HepG2 (cell line): ENCODE data around the gene RHBDL1. TPM values are rescaled to one million over a fixed set of nuclear protein-coding genes. Genes with fewer than 3 reads are reported as not detected.

Experiments
- GABPA ChIP-seq, 2 experiments: IDR thresholded peaks; 2 replicates each; pipeline ENCODE4 v1.6.1; 2011 to 2016; ENCODE audit warnings: low read depth in 2 of 2, low read length in 1 of 2, missing biosample characterization in 1 of 2, missing genetic modification characterization in 1 of 2
- HMG20A ChIP-seq: IDR thresholded peaks from 2 replicates; pipeline ENCODE4 v1.6.1; 2016; ENCODE audit warnings: borderline replicate concordance
- MIER3 ChIP-seq: IDR thresholded peaks from 2 replicates; pipeline ENCODE4 v1.6.1; 2016; ENCODE audit warnings: missing compliant biosample characterization, borderline replicate concordance
- RBM39 ChIP-seq: fragments of 200-400 bp; formaldehyde crosslinking; IDR thresholded peaks from one replicate; pipeline ENCODE4 v1.6.1; 2018; ENCODE audit warnings: antibody characterized with exemption, mild to moderate bottlenecking, low read depth, low read length; ENCODE audit not compliant: poor library complexity, severe bottlenecking
- SIN3A ChIP-seq: IDR thresholded peaks from 2 replicates; pipeline ENCODE4 v1.6.1; 2011; ENCODE audit warnings: low read depth, mild to moderate bottlenecking, control low read depth, low read length, borderline replicate concordance
- SP140L ChIP-seq: sonication (generic); formaldehyde crosslinking; IDR thresholded peaks from 2 replicates; pipeline ENCODE4 v1.4.0; 2020; ENCODE audit warnings: missing genetic modification reagents, borderline replicate concordance
- ZFP37 ChIP-seq: sonication (generic); formaldehyde crosslinking; IDR thresholded peaks from 2 replicates; pipeline ENCODE4 v1.4.0; 2020; ENCODE audit warnings: missing genetic modification reagents, borderline replicate concordance
- ZNF282 ChIP-seq: fragments of 450-650 bp; IDR thresholded peaks from 2 replicates; pipeline ENCODE4 v1.6.1; 2018; ENCODE audit not compliant: partially characterized antibody
- ZNF331 ChIP-seq: sonication (generic); formaldehyde crosslinking; IDR thresholded peaks from 2 replicates; pipeline ENCODE4 v1.4.0; 2020; ENCODE audit warnings: missing genetic modification reagents
- ZNF382 ChIP-seq: sonication (generic); formaldehyde crosslinking; IDR thresholded peaks from 2 replicates; pipeline ENCODE4 v1.5.0; 2020; ENCODE audit warnings: missing genetic modification reagents, mild to moderate bottlenecking, borderline replicate concordance
- ZNF615 ChIP-seq: sonication (generic); formaldehyde crosslinking; IDR thresholded peaks from 2 replicates; pipeline ENCODE4 v1.5.0; 2020; ENCODE audit warnings: mild to moderate bottlenecking, missing genetic modification reagents, borderline replicate concordance
- ZNF773 ChIP-seq: sonication (generic); formaldehyde crosslinking; IDR thresholded peaks from 2 replicates; pipeline ENCODE4 v1.4.0; 2020; ENCODE audit warnings: missing genetic modification reagents, borderline replicate concordance
- polyA plus RNA-seq, 8 experiments: library from polyadenylated mRNA; depleted of rRNA in 3 of 8; stranded (reverse) in 7 of 8; unstranded in 1 of 8; fragments of >200 nt; fragmentation: Illumina TruSeq in 4 of 8; extraction: Trizol in 4 of 8; gene quantifications; 2 replicates each; pipeline versions ENCODE4 v1.2.1 to v1.2.3, GENCODE V29; 2011 to 2016; ENCODE audit warnings: low read depth in 4 of 8, missing spikeins in 1 of 8, mixed read lengths in 1 of 8; ENCODE audit not compliant: insufficient read depth in 1 of 8
- total RNA-seq, 5 experiments: library from RNA; depleted of rRNA; stranded (reverse); fragments of >200 nt; fragmentation: Illumina TruSeq; extraction: Trizol; gene quantifications; 2 replicates each; pipeline ENCODE4 v1.2.3, GENCODE V29; 2016; ENCODE audit warnings: low read depth in 1 of 5
- TF ChIP-seq, protein P1 (sequence below): IDR thresholded peaks from 2 replicates; pipeline ENCODE4 v1.6.1; 2016; ENCODE audit warnings: mild to moderate bottlenecking
- TF ChIP-seq, protein P2 (sequence below): sonication (generic); formaldehyde crosslinking; IDR thresholded peaks from 2 replicates; pipeline ENCODE4 v1.4.0; 2020; ENCODE audit warnings: mild to moderate bottlenecking, missing genetic modification reagents
- TF ChIP-seq, protein P3 (sequence below): sonication (generic); formaldehyde crosslinking; IDR thresholded peaks from 2 replicates; pipeline ENCODE4 v1.8.1; 2022; ENCODE audit warnings: low read depth, mild to moderate bottlenecking, missing genetic modification reagents
- TF ChIP-seq, protein P4 (sequence below): sonication (generic); formaldehyde crosslinking; IDR thresholded peaks from 2 replicates; pipeline ENCODE4 v1.4.0; 2020; ENCODE audit warnings: missing genetic modification reagents, mild to moderate bottlenecking, borderline replicate concordance
- TF ChIP-seq, protein P5 (sequence below): sonication (generic); formaldehyde crosslinking; IDR thresholded peaks from 2 replicates; pipeline ENCODE4 v1.8.0; 2022; ENCODE audit warnings: mild to moderate bottlenecking, missing genetic modification reagents, borderline replicate concordance

The RHBDL1 gene
- total and polyA plus RNA-seq, 2 of the 13 experiments (the other 11 are each of a cell fraction or from before 2014, with no cell fraction given), result 1.8 to 3.8 TPM

DNA sequence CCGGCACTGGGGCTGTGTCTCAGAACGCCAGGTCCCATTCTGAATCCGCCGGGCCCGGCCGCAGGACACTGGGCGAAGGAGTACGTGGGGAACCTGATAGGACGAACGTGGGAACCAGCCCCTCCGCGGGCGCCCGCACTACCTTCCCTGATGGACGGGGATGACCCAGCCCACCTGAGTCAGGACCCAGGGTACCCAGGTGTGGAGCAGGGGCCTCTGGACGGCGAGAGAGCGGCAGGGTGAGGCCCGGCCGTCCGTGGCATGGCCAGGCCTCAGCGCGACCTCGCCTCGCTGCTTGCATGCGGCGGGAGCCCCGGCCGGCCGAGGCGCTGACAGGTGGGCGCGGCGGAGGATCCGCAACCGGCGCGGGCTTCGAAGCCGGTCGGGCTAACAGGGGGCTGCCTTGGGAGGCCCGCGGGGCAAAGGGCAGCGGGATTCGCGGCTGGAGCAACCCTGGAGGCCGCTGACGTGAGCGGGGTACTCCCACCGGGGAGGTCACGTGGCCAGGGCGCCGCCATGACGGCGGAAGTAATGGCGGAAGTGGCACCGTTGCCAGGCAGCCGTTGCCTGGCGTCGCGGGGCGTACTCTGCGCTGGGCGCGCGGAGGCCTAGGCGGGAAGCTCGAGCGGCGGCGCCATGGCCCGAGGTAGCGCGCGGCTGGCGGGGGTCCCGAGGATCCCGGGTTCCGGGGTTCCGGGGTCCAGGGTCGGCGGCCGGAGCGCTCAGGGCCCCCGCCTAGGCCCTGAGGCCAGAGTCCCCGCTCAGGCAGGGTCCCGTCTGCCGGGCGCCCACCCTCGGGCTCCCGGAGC lies 26.5 kb upstream of the RHBDL1 start, which contains the start of gene WDR90 (continued):
- TF ChIP-seq, protein P1, sequence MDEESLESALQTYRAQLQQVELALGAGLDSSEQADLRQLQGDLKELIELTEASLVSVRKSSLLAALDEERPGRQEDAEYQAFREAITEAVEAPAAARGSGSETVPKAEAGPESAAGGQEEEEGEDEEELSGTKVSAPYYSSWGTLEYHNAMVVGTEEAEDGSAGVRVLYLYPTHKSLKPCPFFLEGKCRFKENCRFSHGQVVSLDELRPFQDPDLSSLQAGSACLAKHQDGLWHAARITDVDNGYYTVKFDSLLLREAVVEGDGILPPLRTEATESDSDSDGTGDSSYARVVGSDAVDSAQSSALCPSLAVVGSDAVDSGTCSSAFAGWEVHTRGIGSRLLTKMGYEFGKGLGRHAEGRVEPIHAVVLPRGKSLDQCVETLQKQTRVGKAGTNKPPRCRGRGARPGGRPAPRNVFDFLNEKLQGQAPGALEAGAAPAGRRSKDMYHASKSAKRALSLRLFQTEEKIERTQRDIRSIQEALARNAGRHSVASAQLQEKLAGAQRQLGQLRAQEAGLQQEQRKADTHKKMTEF, result peak; percentile 92
- TF ChIP-seq ZNF615 (CRISPR knock-in tag), result no peak; the same call in 1 of the 2 replicates
- TF ChIP-seq HMG20A (CRISPR knock-in tag), result no peak
- no peak for TF ChIP-seq ZNF282
- TF ChIP-seq ZFP37 (CRISPR knock-in tag), result no peak
- TF ChIP-seq, protein P2, sequence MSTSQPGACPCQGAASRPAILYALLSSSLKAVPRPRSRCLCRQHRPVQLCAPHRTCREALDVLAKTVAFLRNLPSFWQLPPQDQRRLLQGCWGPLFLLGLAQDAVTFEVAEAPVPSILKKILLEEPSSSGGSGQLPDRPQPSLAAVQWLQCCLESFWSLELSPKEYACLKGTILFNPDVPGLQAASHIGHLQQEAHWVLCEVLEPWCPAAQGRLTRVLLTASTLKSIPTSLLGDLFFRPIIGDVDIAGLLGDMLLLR, result peak; percentile 93
- TF ChIP-seq SP140L (CRISPR knock-in tag), result no peak
- TF ChIP-seq ZNF773 (CRISPR knock-in tag), result no peak
- TF ChIP-seq, protein P3, sequence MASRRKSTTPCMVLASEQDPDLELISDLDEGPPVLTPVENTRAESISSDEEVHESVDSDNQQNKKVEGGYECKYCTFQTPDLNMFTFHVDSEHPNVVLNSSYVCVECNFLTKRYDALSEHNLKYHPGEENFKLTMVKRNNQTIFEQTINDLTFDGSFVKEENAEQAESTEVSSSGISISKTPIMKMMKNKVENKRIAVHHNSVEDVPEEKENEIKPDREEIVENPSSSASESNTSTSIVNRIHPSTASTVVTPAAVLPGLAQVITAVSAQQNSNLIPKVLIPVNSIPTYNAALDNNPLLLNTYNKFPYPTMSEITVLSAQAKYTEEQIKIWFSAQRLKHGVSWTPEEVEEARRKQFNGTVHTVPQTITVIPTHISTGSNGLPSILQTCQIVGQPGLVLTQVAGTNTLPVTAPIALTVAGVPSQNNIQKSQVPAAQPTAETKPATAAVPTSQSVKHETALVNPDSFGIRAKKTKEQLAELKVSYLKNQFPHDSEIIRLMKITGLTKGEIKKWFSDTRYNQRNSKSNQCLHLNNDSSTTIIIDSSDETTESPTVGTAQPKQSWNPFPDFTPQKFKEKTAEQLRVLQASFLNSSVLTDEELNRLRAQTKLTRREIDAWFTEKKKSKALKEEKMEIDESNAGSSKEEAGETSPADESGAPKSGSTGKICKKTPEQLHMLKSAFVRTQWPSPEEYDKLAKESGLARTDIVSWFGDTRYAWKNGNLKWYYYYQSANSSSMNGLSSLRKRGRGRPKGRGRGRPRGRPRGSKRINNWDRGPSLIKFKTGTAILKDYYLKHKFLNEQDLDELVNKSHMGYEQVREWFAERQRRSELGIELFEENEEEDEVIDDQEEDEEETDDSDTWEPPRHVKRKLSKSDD (CRISPR knock-in tag), result peak; percentile 69; the same call in 1 of the 2 replicates
- TF ChIP-seq, protein P4, sequence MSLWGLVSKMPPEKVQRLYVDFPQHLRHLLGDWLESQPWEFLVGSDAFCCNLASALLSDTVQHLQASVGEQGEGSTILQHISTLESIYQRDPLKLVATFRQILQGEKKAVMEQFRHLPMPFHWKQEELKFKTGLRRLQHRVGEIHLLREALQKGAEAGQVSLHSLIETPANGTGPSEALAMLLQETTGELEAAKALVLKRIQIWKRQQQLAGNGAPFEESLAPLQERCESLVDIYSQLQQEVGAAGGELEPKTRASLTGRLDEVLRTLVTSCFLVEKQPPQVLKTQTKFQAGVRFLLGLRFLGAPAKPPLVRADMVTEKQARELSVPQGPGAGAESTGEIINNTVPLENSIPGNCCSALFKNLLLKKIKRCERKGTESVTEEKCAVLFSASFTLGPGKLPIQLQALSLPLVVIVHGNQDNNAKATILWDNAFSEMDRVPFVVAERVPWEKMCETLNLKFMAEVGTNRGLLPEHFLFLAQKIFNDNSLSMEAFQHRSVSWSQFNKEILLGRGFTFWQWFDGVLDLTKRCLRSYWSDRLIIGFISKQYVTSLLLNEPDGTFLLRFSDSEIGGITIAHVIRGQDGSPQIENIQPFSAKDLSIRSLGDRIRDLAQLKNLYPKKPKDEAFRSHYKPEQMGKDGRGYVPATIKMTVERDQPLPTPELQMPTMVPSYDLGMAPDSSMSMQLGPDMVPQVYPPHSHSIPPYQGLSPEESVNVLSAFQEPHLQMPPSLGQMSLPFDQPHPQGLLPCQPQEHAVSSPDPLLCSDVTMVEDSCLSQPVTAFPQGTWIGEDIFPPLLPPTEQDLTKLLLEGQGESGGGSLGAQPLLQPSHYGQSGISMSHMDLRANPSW (CRISPR knock-in tag), result peak; percentile 60; the same call in 1 of the 2 replicates
- peak; percentile 99 for TF ChIP-seq SIN3A
- no peak for TF ChIP-seq ZNF382 (CRISPR knock-in tag)
- TF ChIP-seq GABPA (IDR thresholded peaks at IDR 0.05; ENCODE audit: low read depth, low read length), result peak; percentile 92
- peak; percentile 90 for TF ChIP-seq GABPA (CRISPR knock-in tag; IDR thresholded peaks at IDR 0.05; ENCODE audit: low read depth)
- TF ChIP-seq, protein P5, sequence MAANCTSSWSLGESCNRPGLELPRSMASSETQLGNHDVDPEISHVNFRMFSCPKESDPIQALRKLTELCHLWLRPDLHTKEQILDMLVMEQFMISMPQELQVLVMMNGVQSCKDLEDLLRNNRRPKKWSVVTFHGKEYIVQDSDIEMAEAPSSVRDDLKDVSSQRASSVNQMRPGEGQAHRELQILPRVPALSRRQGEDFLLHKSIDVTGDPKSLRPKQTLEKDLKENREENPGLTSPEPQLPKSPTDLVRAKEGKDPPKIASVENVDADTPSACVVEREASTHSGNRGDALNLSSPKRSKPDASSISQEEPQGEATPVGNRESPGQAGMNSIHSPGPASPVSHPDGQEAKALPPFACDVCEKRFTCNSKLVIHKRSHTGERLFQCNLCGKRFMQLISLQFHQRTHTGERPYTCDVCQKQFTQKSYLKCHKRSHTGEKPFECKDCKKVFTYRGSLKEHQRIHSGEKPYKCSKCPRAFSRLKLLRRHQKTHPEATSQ (CRISPR knock-in tag), result no peak; the same call in 1 of the 2 replicates
- TF ChIP-seq MIER3 (CRISPR knock-in tag), result peak; percentile 79
- TF ChIP-seq ZNF331 (CRISPR knock-in tag), result peak; percentile 60; the same call in 1 of the 2 replicates
- TF ChIP-seq RBM39, result peak; percentile 80
